Measurements from ENCODE around the gene PDZD7. TPM values are rescaled to one million over a fixed set of nuclear protein-coding genes. Genes with fewer than 3 reads are reported as not detected.

The PDZD7 gene
- total RNA-seq, 1 experiment from 2014 or later: 6.1 TPM

DNA sequence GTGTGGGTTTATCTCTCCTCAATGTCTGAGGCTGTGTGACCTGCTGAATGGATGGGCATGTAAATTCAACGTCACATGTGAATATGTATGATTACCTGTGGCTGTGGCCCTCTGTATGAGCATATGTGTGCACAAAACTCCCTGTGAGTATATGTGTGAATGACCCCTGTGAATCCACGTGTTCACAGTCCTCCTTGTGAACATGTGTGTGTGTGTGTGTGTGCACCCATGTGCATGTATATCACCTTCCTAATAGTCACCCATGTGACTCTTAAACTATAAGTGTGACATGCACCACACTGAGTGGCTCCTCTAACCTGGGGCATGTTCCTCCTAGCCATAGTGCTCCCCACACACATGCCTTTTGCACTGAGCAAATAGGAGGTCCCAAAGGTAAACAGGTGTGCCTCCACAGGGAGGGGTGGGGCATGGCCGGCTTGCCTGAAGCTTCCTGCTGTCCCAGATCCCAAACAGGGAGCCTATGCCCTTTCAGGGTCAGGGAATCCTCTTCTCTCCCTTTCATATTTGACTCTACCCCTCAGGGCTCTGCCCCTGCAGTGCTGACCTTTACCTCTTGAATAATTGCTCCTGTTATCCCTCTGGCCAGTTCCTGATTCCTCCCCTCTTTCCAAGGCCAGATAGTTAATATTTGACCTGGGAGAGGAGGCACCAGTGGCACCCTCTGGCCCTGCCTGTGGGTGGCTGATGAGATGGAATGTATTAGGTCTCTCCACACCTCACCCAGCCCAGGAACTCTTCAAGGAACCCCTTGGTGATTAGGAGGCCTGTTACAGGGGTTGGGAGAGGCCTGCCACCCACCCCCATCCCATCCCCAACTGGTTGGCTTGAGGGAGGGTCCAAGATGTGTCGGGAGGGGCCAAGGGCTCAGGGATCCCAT, 59.8 kb downstream of the PDZD7 start:
- ChIA-PET CTCF (no interaction called here), POLR2A (interaction anchor here (0.7 kb wide), 1 partner anchor 14 kb away, joined by 3 read pairs; no protein-coding TSS in a partner anchor), RAD21 (ENCODE audit: low non-redundant PET in 1 of 2, low total read pairs in 2 of 2, uncharacterized antibody in 2 of 2, unreplicated experiment in 2 of 2) (no interaction called here)
- H3K36me3 ChIP-seq (ENCODE audit: control insufficient read depth in 1 of 2, insufficient read depth in 2 of 2, low read length in 2 of 2): peaks cover 0 to 4% of the 10 kb centered on the region in 2 experiments; a peak in 2 of 4 replicates
- no peaks in the 10 kb centered on the region for H3K9me2 ChIP-seq (ENCODE audit: insufficient read depth)
- H3K9me3 ChIP-seq (ENCODE audit: control insufficient read depth in 1 of 2, insufficient read depth in 1 of 2, low read depth in 1 of 2, low read length in 2 of 2): no peaks in the 10 kb centered on the region
- no TSS peak for BruUV-seq (replicated peaks)
- H3K9ac ChIP-seq (ENCODE audit: low read length): no peak overlapping the region; the same call in 1 of the 2 replicates
- no peak for TF ChIP-seq SP1 (IDR thresholded peaks at IDR 0.05; ENCODE audit: low read depth)
- TF ChIP-seq, protein P1, sequence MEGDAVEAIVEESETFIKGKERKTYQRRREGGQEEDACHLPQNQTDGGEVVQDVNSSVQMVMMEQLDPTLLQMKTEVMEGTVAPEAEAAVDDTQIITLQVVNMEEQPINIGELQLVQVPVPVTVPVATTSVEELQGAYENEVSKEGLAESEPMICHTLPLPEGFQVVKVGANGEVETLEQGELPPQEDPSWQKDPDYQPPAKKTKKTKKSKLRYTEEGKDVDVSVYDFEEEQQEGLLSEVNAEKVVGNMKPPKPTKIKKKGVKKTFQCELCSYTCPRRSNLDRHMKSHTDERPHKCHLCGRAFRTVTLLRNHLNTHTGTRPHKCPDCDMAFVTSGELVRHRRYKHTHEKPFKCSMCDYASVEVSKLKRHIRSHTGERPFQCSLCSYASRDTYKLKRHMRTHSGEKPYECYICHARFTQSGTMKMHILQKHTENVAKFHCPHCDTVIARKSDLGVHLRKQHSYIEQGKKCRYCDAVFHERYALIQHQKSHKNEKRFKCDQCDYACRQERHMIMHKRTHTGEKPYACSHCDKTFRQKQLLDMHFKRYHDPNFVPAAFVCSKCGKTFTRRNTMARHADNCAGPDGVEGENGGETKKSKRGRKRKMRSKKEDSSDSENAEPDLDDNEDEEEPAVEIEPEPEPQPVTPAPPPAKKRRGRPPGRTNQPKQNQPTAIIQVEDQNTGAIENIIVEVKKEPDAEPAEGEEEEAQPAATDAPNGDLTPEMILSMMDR (IDR thresholded peaks at IDR 0.05 in 2 of 3, conservative IDR thresholded peaks at IDR 0.05 in 1 of 3; ENCODE audit: borderline replicate concordance in 1 of 3, insufficient read depth in 1 of 3, low read depth in 2 of 3, low read length in 2 of 3): no peak
- TF ChIP-seq SRF (IDR thresholded peaks at IDR 0.05; ENCODE audit: low read depth): no peak
- TF ChIP-seq, protein P2, sequence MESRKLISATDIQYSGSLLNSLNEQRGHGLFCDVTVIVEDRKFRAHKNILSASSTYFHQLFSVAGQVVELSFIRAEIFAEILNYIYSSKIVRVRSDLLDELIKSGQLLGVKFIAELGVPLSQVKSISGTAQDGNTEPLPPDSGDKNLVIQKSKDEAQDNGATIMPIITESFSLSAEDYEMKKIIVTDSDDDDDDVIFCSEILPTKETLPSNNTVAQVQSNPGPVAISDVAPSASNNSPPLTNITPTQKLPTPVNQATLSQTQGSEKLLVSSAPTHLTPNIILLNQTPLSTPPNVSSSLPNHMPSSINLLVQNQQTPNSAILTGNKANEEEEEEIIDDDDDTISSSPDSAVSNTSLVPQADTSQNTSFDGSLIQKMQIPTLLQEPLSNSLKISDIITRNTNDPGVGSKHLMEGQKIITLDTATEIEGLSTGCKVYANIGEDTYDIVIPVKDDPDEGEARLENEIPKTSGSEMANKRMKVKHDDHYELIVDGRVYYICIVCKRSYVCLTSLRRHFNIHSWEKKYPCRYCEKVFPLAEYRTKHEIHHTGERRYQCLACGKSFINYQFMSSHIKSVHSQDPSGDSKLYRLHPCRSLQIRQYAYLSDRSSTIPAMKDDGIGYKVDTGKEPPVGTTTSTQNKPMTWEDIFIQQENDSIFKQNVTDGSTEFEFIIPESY (IDR thresholded peaks at IDR 0.05; ENCODE audit: extremely low read depth, insufficient replicate concordance, low read length): no peak
- TF ChIP-seq YY1 (IDR thresholded peaks at IDR 0.05; ENCODE audit: extremely low read depth, insufficient replicate concordance, low read depth, low read length): no peak
- TF ChIP-seq ELF1 (IDR thresholded peaks at IDR 0.05; ENCODE audit: borderline replicate concordance, low read depth): no peak
- TF ChIP-seq POLR2A (IDR thresholded peaks at IDR 0.05; ENCODE audit: borderline replicate concordance, extremely low read depth, insufficient read depth, insufficient read length): no peak
- TF ChIP-seq CBX3 (IDR thresholded peaks at IDR 0.05; ENCODE audit: low read depth): no peak
- TF ChIP-seq ATF3 (IDR thresholded peaks at IDR 0.05): no peak
- TF ChIP-seq CEBPB (IDR thresholded peaks at IDR 0.05; ENCODE audit: low read depth): no peak
- TF ChIP-seq SIN3A (IDR thresholded peaks at IDR 0.05; ENCODE audit: low read depth): no peak
- TF ChIP-seq JUND (IDR thresholded peaks at IDR 0.05): no peak
- H4K20me1 ChIP-seq (ENCODE audit: insufficient read depth): no peaks in the 10 kb centered on the region
- peak overlapping the region; percentile 6; the same call in 1 of the 2 replicates for H3K27ac ChIP-seq (ENCODE audit: low read depth, low read length)
- H3K4me3 ChIP-seq (replicated peaks in 1 of 2; ENCODE audit: low read depth in 1 of 2, low read length in 2 of 2): no peak overlapping the region
- no peak overlapping the region for H2AFZ ChIP-seq (ENCODE audit: low read depth, low read length, poor library complexity, severe bottlenecking)
- ATAC-seq (no peak), DNase-seq (ENCODE audit: low read depth, low spot score) (no peak)
- intact Hi-C loops (cut with micrococcal nuclease): no loop called here
- peak overlapping the region; percentile 98 for H3K4me2 ChIP-seq (ENCODE audit: low read length)
- peaks cover 7 to 32% of the 10 kb centered on the region in 2 experiments; a peak in 3 of 4 replicates for H3K4me1 ChIP-seq (ENCODE audit: control insufficient read depth in 1 of 2, insufficient read depth in 2 of 2, low read length in 2 of 2)
- no peaks in the 10 kb centered on the region for H3K79me2 ChIP-seq (ENCODE audit: insufficient read depth, low read length)
- H3K27me3 ChIP-seq (ENCODE audit: insufficient read depth, low read length): no peaks in the 10 kb centered on the region
